ENCODE data around the gene DHRSX.
"Not testable (repeated sequence)": the region's sequence is repeated elsewhere in the genome, so short reads cannot be mapped to it uniquely, and the experiment has no call there.

DHRSX gene

GRCh38 chrX:2391869-2392606 is 108.7 kb downstream of the DHRSX start:
- H3K9me3 ChIP-seq (ENCODE audit: insufficient read depth, low read length) = peaks cover 17% of the 10 kb centered on the region
- no peaks in the 10 kb centered on the region for H3K27me3 ChIP-seq (ENCODE audit: insufficient read depth, insufficient read length)
- no peak overlapping the region for H3K9ac ChIP-seq (ENCODE audit: insufficient read length, low read depth)
- no peaks in the 10 kb centered on the region for H3K36me3 ChIP-seq (ENCODE audit: insufficient read depth, insufficient read length, low read length)
- TF ChIP-seq SUZ12 (IDR thresholded peaks at IDR 0.05; ENCODE audit: extremely low read depth, insufficient read depth, insufficient read length) (no peak), YY1 (IDR thresholded peaks at IDR 0.05; ENCODE audit: insufficient read depth, insufficient read length) (no peak), ZNF274 (IDR thresholded peaks at IDR 0.05; ENCODE audit: low read depth, low read length) (no peak)
- no peak overlapping the region for H3K4me3 ChIP-seq (ENCODE audit: insufficient read length, low read depth)
- DNase-seq (ENCODE audit: low read depth, low spot score) = peak; percentile 95
- H3K4me1 ChIP-seq (ENCODE audit: insufficient read depth, insufficient read length) = peaks cover 5% of the 10 kb centered on the region

GRCh38 chrX:2390754-2391153 is 110.0 kb downstream of the DHRSX start:
- Histone ChIP-seq H3K9ac (ENCODE audit: insufficient read length, low read depth) (no peak overlapping the region), H3K36me3 (ENCODE audit: insufficient read depth, insufficient read length, low read length) (no peaks in the 10 kb centered on the region), H3K4me3 (ENCODE audit: insufficient read length, low read depth) (no peak overlapping the region), H3K9me3 (ENCODE audit: insufficient read depth, low read length) (peaks cover 23% of the 10 kb centered on the region), H3K4me1 (ENCODE audit: insufficient read depth, insufficient read length) (peaks cover 5% of the 10 kb centered on the region), H3K27me3 (ENCODE audit: insufficient read depth, insufficient read length) (no peaks in the 10 kb centered on the region)
- no peak for DNase-seq (ENCODE audit: low read depth, low spot score)
- no peak for TF ChIP-seq ZNF274 (IDR thresholded peaks at IDR 0.05; ENCODE audit: low read depth, low read length)
- no peak for TF ChIP-seq YY1 (IDR thresholded peaks at IDR 0.05; ENCODE audit: insufficient read depth, insufficient read length)
- no peak for TF ChIP-seq SUZ12 (IDR thresholded peaks at IDR 0.05; ENCODE audit: extremely low read depth, insufficient read depth, insufficient read length)

- not testable (repeated sequence) for H3K4me1 ChIP-seq (ENCODE audit: insufficient read depth, insufficient read length); H3K4me3 ChIP-seq (ENCODE audit: insufficient read length, low read depth); H3K9ac ChIP-seq (ENCODE audit: insufficient read length, low read depth); H3K36me3 ChIP-seq (ENCODE audit: insufficient read depth, insufficient read length, low read length); H3K27me3 ChIP-seq (ENCODE audit: insufficient read depth, insufficient read length); DNase-seq (ENCODE audit: low read depth, low spot score)
- peaks cover 33% of the 10 kb centered on the region for H3K9me3 ChIP-seq (ENCODE audit: insufficient read depth, low read length)
These were observed 111.0 kb downstream of the DHRSX start for GRCh38 chrX:2389731-2390130.

- no peak overlapping the region for H3K4me3 ChIP-seq (ENCODE audit: insufficient read length, low read depth)
- peaks cover 33% of the 10 kb centered on the region for H3K9me3 ChIP-seq (ENCODE audit: insufficient read depth, low read length)
- H3K27me3 ChIP-seq (ENCODE audit: insufficient read depth, insufficient read length) = no peaks in the 10 kb centered on the region
- no peak for DNase-seq (ENCODE audit: low read depth, low spot score)
- H3K36me3 ChIP-seq (ENCODE audit: insufficient read depth, insufficient read length, low read length) = no peaks in the 10 kb centered on the region
- peaks cover 5% of the 10 kb centered on the region for H3K4me1 ChIP-seq (ENCODE audit: insufficient read depth, insufficient read length)
- no peak overlapping the region for H3K9ac ChIP-seq (ENCODE audit: insufficient read length, low read depth)
- TF ChIP-seq ZNF274 (IDR thresholded peaks at IDR 0.05; ENCODE audit: low read depth, low read length) = no peak
- no peak for TF ChIP-seq SUZ12 (IDR thresholded peaks at IDR 0.05; ENCODE audit: extremely low read depth, insufficient read depth, insufficient read length)
- TF ChIP-seq YY1 (IDR thresholded peaks at IDR 0.05; ENCODE audit: insufficient read depth, insufficient read length) = no peak
These were observed 111.5 kb downstream of the DHRSX start for GRCh38 chrX:2389324-2389723.

- no peak overlapping the region for H3K4me3 ChIP-seq (ENCODE audit: insufficient read length, low read depth)
- H3K36me3 ChIP-seq (ENCODE audit: insufficient read depth, insufficient read length, low read length) = no peaks in the 10 kb centered on the region
- no peak overlapping the region for H3K9ac ChIP-seq (ENCODE audit: insufficient read length, low read depth)
- no peaks in the 10 kb centered on the region for H3K27me3 ChIP-seq (ENCODE audit: insufficient read depth, insufficient read length)
- DNase-seq (ENCODE audit: low read depth, low spot score) = no peak
- H3K9me3 ChIP-seq (ENCODE audit: insufficient read depth, low read length) = peaks cover 33% of the 10 kb centered on the region
- peaks cover 5% of the 10 kb centered on the region for H3K4me1 ChIP-seq (ENCODE audit: insufficient read depth, insufficient read length)
- TF ChIP-seq ZNF274 (IDR thresholded peaks at IDR 0.05; ENCODE audit: low read depth, low read length) (no peak), SUZ12 (IDR thresholded peaks at IDR 0.05; ENCODE audit: extremely low read depth, insufficient read depth, insufficient read length) (no peak), YY1 (IDR thresholded peaks at IDR 0.05; ENCODE audit: insufficient read depth, insufficient read length) (no peak)
These were observed 112.1 kb downstream of the DHRSX start for GRCh38 chrX:2388669-2389068.

GRCh38 chrX:2387614-2388239 is 113.0 kb downstream of the DHRSX start:
- Histone ChIP-seq H3K9ac (ENCODE audit: insufficient read length, low read depth) (no peak overlapping the region), H3K27me3 (ENCODE audit: insufficient read depth, insufficient read length) (no peaks in the 10 kb centered on the region), H3K9me3 (ENCODE audit: insufficient read depth, low read length) (peaks cover 33% of the 10 kb centered on the region), H3K4me1 (ENCODE audit: insufficient read depth, insufficient read length) (peaks cover 5% of the 10 kb centered on the region), H3K4me3 (ENCODE audit: insufficient read length, low read depth) (no peak overlapping the region), H3K36me3 (ENCODE audit: insufficient read depth, insufficient read length, low read length) (no peaks in the 10 kb centered on the region)
- DNase-seq (ENCODE audit: low read depth, low spot score) = no peak
- no peak for TF ChIP-seq ZNF274 (IDR thresholded peaks at IDR 0.05; ENCODE audit: low read depth, low read length)
- TF ChIP-seq YY1 (IDR thresholded peaks at IDR 0.05; ENCODE audit: insufficient read depth, insufficient read length) = no peak
- TF ChIP-seq SUZ12 (IDR thresholded peaks at IDR 0.05; ENCODE audit: extremely low read depth, insufficient read depth, insufficient read length) = no peak

- TF ChIP-seq SUZ12 (IDR thresholded peaks at IDR 0.05; ENCODE audit: extremely low read depth, insufficient read depth, insufficient read length) (no peak), ZNF274 (IDR thresholded peaks at IDR 0.05; ENCODE audit: low read depth, low read length) (no peak), YY1 (IDR thresholded peaks at IDR 0.05; ENCODE audit: insufficient read depth, insufficient read length) (no peak)
- Histone ChIP-seq H3K27me3 (ENCODE audit: insufficient read depth, insufficient read length) (no peaks in the 10 kb centered on the region), H3K4me1 (ENCODE audit: insufficient read depth, insufficient read length) (peaks cover 5% of the 10 kb centered on the region), H3K4me3 (ENCODE audit: insufficient read length, low read depth) (no peak overlapping the region), H3K36me3 (ENCODE audit: insufficient read depth, insufficient read length, low read length) (no peaks in the 10 kb centered on the region), H3K9ac (ENCODE audit: insufficient read length, low read depth) (no peak overlapping the region), H3K9me3 (ENCODE audit: insufficient read depth, low read length) (peaks cover 22% of the 10 kb centered on the region)
- DNase-seq (ENCODE audit: low read depth, low spot score) = no peak
These were observed 115.6 kb downstream of the DHRSX start for GRCh38 chrX:2385224-2385623.
